Uterus (tissue), 2 donors: ENCODE data around the gene RXYLT1.

Experiments
- CTCF ChIP-seq, 4 experiments: fragments of 200-600 bp in 2 of 4; fragments of 450-650 bp in 2 of 4; sonication (generic) in 2 of 4; IDR thresholded peaks; one replicate each; pipeline ENCODE4 v1.5.1; 2016 to 2019; ENCODE audit warnings: antibody characterized with exemption in 4 of 4, mild to moderate bottlenecking in 2 of 4, moderate library complexity in 1 of 4
- POLR2A ChIP-seq, 2 donors: fragments of 450-650 bp; IDR thresholded peaks; one replicate each; pipeline ENCODE4 v1.6.1; 2016; ENCODE audit warnings: antibody characterized with exemption in 2 of 2, mild to moderate bottlenecking in 1 of 2, moderate library complexity in 1 of 2

GRCh38 chr12:63808631-63809030 lies 28.9 kb downstream of the RXYLT1 start:
- TF ChIP-seq CTCF (IDR thresholded peaks at IDR 0.05) (no peak), POLR2A (IDR thresholded peaks at IDR 0.05) (no peak)
